Stomach (tissue), 4 donors: ENCODE results near the gene POLR3GL.

Experiments
- EP300 ChIP-seq: sonication (generic); formaldehyde crosslinking; IDR thresholded peaks from one replicate; pipeline ENCODE4 v1.6.1; 2017; ENCODE audit warnings: antibody characterized with exemption
- POLR2A ChIP-seq, 4 donors: fragments of 450-650 bp; IDR thresholded peaks; one replicate each; pipeline ENCODE4 v1.6.1; 2016; ENCODE audit warnings: antibody characterized with exemption in 4 of 4, control low read depth in 2 of 4, mild to moderate bottlenecking in 1 of 4, moderate library complexity in 1 of 4
- POLR2AphosphoS5 ChIP-seq, 3 donors: sonication (generic); formaldehyde crosslinking; IDR thresholded peaks; one replicate each; pipeline ENCODE4 v1.6.1; 2016; ENCODE audit warnings: antibody characterized with exemption in 3 of 3
- TF ChIP-seq, protein P1 (sequence below), 7 experiments: fragments of 450-650 bp in 4 of 7; fragments of 200-600 bp in 3 of 7; sonication (generic) in 3 of 7; IDR thresholded peaks; one replicate each; pipeline ENCODE4 v1.5.1; 2016 to 2019; ENCODE audit warnings: antibody characterized with exemption in 7 of 7, control low read depth in 2 of 7, mild to moderate bottlenecking in 1 of 7

DNA sequence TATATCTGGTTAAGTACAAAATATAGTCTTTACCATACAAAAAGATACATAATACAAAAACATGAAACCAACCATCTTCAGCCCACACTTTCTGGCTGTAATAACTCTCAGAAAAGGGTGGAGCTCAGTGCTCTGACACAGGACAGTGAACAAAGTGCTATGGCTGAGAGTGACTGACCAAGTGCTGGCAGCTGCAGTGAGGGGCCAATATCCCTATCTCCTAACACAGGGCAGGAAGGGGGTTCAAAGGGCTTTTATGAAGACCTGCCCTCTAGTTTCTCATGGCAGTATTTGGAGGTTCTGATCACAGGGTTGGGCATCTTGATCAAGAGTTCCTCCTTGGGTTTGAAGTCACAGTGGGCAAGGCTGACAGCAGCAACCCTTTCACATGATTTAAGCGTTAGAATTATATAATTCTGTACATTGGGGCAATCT, 28.0 kb downstream of the POLR3GL start:
- TF ChIP-seq POLR2AphosphoS5 (IDR thresholded peaks at IDR 0.05), result peak in 2 of 3 donors; percentile 53 to 85
- TF ChIP-seq, protein P1, sequence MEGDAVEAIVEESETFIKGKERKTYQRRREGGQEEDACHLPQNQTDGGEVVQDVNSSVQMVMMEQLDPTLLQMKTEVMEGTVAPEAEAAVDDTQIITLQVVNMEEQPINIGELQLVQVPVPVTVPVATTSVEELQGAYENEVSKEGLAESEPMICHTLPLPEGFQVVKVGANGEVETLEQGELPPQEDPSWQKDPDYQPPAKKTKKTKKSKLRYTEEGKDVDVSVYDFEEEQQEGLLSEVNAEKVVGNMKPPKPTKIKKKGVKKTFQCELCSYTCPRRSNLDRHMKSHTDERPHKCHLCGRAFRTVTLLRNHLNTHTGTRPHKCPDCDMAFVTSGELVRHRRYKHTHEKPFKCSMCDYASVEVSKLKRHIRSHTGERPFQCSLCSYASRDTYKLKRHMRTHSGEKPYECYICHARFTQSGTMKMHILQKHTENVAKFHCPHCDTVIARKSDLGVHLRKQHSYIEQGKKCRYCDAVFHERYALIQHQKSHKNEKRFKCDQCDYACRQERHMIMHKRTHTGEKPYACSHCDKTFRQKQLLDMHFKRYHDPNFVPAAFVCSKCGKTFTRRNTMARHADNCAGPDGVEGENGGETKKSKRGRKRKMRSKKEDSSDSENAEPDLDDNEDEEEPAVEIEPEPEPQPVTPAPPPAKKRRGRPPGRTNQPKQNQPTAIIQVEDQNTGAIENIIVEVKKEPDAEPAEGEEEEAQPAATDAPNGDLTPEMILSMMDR (IDR thresholded peaks at IDR 0.05), result no peak
- TF ChIP-seq EP300, result no peak
- TF ChIP-seq POLR2A (IDR thresholded peaks at IDR 0.05), result peak in 1 of 4 donors; percentile 25
